Renal pelvis (tissue), 4 donors: ENCODE measurements around the gene XPO1. TPM values are rescaled to one million over a fixed set of nuclear protein-coding genes. Genes with fewer than 3 reads are reported as not detected.
"Not testable (repeated sequence)": the region's sequence is repeated elsewhere in the genome, so short reads cannot be mapped to it uniquely, and the experiment has no call there.

Experiments
- DNase-seq: peaks from one replicate; pipeline ENCODE4 v3.0.0-alpha.2; 2013
- polyA plus RNA-seq, 3 donors: library from polyadenylated mRNA; unstranded; fragments of 120-200 nt; gene quantifications; one replicate each; pipeline ENCODE4 v1.2.1, GENCODE V29; 2013; ENCODE audit not compliant: insufficient read length in 3 of 3

The XPO1 gene
- polyA plus RNA-seq, 3 donors: 205 to 268 (median 263) TPM

DNA sequence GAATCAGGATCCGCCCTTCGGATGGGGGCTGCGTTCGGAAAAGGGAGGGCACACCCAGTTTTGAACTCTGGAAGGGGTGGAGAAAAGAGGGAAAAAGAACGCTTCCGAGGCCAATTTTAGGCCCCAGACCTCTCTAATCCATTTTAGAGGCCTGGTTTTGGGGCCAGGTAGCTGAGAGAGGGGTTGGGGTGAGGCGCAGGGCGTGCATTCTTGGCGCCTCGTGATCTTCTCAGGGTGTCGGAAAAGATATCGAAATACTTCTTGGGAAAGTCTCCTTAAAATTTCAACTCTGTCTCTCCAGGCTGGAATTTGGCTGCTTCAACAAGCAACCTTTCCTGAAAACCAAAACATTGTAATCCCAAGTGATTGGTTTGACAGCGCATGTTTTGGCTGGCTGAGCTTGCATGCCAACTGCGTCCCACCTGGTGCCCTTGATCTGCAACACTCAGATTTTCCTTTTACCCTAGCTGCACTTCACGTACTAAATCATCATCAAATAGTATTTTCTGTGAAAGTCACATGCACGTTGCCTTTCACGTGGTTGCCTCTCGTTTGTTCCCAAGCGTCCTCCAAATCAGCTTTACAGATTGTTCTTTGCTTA lies 864 bp upstream of the XPO1 start:
- peak; percentile 45 for DNase-seq

DNA sequence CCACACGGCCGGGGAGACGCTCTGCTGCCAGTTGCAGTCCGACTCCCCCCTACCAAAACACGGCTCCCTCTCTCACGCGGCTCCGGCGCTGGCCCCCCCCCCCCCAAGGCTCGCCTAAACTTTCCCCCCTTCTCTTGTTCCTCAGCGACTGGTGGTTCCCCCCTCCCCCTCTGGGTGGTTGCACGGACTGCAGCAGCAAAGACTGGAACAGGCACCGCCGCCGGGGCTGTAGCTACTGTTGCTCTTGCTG lies 281 bp downstream of the XPO1 start:
- DNase-seq: no peak

DNA sequence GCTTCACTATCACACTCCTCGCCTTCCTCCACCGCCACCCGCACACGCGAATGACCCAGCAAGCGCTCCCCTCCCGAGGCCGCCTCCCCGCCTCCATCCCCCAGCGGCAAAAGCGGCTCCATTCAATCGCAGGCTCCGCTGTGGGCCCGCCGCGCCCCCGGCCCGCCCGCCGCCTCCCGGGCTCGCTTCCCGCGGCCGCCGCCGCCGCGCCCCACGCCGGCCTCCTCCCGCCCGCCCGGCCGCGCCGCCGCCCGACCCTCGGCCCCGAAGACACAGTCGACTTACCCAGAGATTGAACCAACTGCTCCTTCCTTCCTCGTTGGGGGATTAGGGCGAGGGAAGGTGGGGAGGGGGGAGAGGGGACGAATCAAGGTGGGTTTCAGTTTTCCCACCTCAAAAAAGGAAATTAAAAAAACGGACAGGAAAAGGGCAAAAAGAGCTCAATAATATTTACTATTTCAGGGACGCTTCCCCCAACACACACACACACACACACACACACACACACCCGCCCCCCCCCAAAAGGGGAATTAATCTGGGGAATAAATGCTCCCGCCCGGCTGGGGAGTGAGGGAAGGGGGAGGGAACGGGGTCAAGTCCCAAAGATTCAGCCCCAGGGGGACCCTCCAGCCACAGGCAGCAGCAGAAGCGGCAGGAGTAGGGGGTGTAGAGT lies 743 bp downstream of the XPO1 start:
- DNase-seq: no peak

DNA sequence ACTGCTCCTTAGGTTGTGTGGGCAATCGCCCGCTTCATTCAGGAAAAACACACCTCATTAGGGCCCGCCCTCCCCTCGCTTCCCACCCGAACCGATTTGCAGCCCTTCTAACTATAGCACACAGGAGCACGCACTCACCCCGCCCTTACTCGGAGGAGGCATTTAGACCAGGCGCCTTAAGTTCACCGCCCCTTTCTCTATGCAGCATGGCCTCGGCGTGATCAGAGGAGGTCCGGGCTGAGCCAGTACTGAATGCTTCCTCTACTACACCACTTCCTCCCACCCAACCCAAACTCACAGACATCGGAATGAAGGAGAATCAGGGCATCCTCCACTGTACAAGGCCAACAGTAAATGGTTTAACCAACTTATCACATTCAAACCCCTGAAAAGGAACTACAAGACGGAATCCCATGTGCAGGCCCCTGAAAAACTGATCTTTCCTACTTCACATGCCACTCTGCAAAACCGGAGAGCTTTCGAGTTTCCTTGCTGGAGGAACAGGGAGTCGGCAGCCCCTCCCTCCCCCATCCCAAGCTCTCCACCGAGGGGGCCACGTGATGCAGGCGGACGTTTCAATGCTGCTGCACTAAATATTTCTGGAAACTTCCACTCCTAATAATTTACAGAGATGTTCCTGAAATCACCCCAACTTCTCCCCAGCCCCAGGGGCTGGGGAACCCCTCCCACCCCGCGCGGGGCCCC lies 1.4 kb downstream of the XPO1 start:
- peak; percentile 90 for DNase-seq

- DNase-seq: peak; percentile 22
These were observed 2.0 kb downstream of the XPO1 start for GRCh38 chr2:61536180-61536571.

GRCh38 chr2:61535449-61535848 lies 2.7 kb downstream of the XPO1 start:
- no peak for DNase-seq

DNA sequence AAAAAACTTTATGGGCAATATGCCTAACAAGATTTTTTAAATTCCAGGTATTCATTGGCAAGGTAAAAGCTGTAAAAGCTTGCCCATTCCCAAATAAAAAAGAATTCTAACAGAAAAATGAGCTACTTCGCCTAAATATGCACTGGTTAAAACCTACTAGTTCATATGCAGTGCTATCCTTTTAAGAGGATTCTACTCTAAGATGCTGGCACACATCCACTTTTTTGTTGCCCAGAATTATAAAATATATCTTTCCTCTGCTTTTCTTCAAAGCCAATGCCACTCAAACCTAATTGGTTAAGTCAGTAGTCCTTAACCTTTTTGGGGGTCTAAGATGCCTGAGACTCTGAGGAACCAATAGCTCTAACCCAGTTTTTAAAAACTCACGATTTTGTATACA lies 3.2 kb downstream of the XPO1 start:
- DNase-seq: no peak

DNA sequence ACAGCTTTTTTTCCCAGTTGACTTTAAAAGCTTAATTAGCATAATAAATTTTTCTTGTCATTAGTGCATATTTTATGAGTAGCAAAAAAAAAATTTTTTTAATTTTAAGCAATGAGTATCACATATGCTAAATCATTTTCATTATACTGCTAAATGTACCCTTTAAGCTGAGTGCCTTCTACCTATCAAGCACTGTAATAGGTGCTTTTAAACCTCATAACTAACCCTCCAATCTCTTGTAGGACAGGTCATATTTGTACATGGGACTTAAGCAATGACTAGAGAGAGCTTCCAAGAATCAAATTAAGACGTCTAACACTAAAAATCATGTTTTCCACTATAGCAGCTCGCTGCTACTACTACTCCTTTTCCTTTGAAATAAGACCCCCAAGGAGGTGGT lies 7.4 kb downstream of the XPO1 start:
- DNase-seq: no peak

- DNase-seq: no peak
These were observed 8.0 kb downstream of the XPO1 start for GRCh38 chr2:61529944-61530735.

DNA sequence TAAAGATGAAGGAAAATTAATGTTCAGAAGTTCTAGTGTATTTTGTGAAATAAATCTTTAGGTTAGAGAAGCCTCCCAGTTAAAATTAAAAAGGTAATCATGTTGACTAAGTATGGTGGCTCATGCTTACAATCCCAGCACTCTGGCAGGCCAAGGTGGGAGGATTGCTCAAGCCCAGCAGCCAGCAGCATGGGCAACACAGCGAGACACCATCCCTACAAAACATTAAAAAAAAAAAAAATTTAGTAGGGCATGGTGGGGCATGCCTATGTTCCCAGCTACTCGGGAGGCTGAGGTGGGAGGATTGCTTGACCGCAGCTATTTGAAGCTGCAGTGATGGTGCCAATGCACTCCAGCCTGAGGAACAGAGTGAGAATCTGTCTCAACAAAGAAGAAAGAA lies 17.9 kb downstream of the XPO1 start:
- DNase-seq: no peak

- DNase-seq: no peak
These were observed 25.3 kb downstream of the XPO1 start for GRCh38 chr2:61512768-61513398.

- no peak for DNase-seq
These were observed 27.2 kb downstream of the XPO1 start for GRCh38 chr2:61510674-61511671.

DNA sequence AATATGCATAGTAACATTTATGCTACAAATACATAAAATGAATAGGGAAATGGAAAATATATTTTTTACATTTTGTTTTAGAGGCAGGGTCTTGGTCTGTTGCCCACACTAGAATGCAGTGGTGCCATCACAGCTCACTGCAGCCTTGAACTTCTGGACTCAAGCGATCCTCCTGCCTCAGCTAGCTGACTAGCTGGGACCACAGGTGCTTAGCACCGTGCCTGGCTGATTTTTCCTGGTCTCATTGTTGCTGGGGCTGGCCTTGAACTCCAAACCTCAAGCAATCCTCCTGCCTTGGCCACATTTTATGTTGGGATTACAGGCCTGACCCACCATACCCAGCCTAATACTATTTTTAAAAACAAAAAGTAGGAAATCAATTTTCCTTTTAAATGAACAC lies 33.2 kb downstream of the XPO1 start:
- DNase-seq: no peak

DNA sequence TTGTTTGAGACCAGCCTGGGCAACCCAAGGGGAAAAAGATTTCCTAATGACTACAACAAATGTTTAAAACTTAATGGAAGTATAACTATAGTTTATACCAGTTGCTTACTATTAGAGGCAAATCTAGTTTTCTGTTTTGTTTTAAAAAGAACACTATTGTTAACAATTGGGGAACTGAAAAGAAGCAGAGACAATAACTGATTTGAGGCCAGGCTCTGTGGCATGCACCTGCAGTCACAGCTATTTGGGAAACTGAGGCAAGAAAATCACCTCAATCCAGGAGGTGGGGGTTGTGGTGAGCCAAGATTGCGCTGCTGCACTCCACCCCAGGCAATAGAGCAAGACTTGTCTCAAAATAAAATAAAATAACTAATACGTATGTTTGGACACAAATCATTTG lies 39.1 kb downstream of the XPO1 start:
- DNase-seq: no peak

GRCh38 chr2:61493523-61493942 lies 44.6 kb downstream of the XPO1 start:
- no peak for DNase-seq

DNA sequence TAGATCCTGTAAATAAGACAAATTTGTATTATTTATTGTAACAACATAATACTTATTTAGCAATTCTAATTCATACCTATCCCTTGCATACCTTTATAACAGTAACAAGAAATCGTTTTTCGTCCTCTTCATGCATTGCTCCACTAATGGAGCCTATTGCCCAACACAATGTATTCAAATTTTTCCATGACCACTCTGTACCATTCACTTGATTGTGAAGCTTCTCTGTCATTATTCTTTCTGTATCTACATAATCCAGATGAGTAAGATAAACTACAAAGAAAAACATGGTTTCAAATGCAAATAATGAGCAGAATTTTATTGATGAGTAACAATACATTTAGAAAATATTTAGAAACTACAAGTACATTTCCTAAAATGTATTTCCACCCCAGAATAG lies 45.7 kb downstream of the XPO1 start:
- DNase-seq: no peak

DNA sequence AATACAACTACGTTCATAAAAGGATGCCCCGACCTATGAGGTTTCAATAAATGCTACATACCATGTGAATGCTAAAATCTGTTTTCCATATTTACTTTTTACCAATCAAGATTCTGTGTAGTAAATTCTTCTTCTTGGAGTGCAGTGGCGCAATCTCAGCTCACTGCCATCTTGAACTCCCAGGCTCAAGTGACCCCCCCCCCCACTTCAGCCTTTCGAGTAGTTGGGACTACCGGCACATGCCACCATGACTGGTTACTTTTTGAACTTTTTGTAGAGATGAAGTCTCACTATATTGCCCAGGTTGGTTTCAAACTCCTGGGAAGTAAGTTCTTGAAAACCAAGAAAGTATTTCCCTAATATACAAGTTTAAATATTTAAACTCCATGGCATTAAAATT lies 52.9 kb downstream of the XPO1 start:
- no peak for DNase-seq

- DNase-seq: no peak
These were observed 60.1 kb downstream of the XPO1 start for GRCh38 chr2:61478086-61478485.

DNA sequence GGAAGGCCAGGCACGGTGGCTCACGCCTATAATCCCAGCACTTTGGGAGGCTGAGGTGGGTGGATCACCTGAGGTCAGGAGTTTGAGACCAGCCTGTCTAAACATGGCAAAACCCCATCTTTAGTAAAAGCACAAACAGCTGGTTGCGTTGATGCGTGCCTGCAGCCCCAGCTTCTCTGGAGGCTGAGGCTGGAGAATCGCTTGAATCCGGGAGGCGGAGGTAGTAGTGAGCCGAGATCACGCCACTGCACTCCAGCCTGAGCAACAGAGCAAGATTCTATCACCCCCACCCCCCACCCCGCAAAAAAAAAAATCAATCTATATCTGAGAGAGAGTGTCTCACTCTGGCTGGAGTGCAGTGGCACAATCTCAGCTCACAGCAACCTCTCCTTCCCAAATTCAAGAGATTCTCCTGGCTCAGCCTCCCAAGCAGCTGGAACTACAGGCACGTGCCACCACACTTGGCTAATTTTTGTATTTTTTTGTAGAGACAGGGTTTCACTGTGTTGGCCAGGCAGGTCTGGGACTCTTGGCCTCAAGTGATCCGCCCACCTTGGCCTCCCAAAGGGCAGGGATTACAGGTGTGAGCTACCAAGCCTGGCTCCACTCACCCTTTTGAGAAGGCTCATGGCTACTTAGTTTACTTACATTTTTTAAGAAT lies 61.1 kb downstream of the XPO1 start:
- DNase-seq: not testable (repeated sequence)
